B cell (primary cell): ENCODE results near the gene OLFM3. TPM values are rescaled to one million over a fixed set of nuclear protein-coding genes. Genes with fewer than 3 reads are reported as not detected.

Experiments used
- ATAC-seq: fragments of 200-7000 bp; cut with Tn5 transposase; one replicate; pipeline ENCODE4 v1.10.0; 2021; ENCODE audit warnings: low read depth, mild to moderate bottlenecking, moderate number of reproducible peaks, moderate library complexity
- CTCF ChIA-PET: fragments of 350-600 bp; sonication (Branson Sonifier 250); formaldehyde crosslinking; loops from one replicate; lab custom pipeline; 2021; ENCODE audit warnings: antibody characterized with exemption, inconsistent platforms; lab: Charles Lee
- POLR2A ChIA-PET: fragments of 350-600 bp; sonication (Branson Sonifier 250); formaldehyde crosslinking; loops from one replicate; lab custom pipeline; 2021; ENCODE audit warnings: antibody characterized with exemption; lab: Charles Lee
- DNase-seq: peaks from one replicate; pipeline ENCODE4 v3.0.0; 2013
- H2AFZ ChIP-seq: 2 replicates; pipeline ENCODE4 v1.6.1; 2012; ENCODE audit warnings: mild to moderate bottlenecking, low read depth, low read length; ENCODE audit not compliant: insufficient read depth, poor library complexity, severe bottlenecking
- H3K27ac ChIP-seq, 2 donors: 1 replicate in 1 of 2; 2 replicates in 1 of 2; pipeline ENCODE4 v1.5.1; 2012 to 2013; ENCODE audit warnings: low read length in 2 of 2, mild to moderate bottlenecking in 2 of 2, moderate library complexity in 1 of 2
- H3K27me3 ChIP-seq, 4 experiments: fragments of 200-600 bp in 1 of 4; sonication (generic) in 1 of 4; replicated peaks in 1 of 4; 1 replicate in 2 of 4; 2 replicates in 2 of 4; pipeline versions ENCODE4 v1.6.1 to v1.7.0; 2013 to 2016; ENCODE audit warnings: low read length in 3 of 4, mild to moderate bottlenecking in 2 of 4, mixed read lengths in 1 of 4, moderate library complexity in 1 of 4; ENCODE audit not compliant: insufficient read depth in 4 of 4, control insufficient read depth in 3 of 4; ENCODE audit errors: control extremely low read depth in 1 of 4
- H3K36me3 ChIP-seq, 2 experiments: replicated peaks in 1 of 2; 1 replicate in 1 of 2; 2 replicates in 1 of 2; pipeline versions ENCODE4 v1.6.1 to v1.7.1; 2013; ENCODE audit warnings: low read length in 1 of 2; ENCODE audit not compliant: insufficient read depth in 2 of 2, control insufficient read depth in 1 of 2; ENCODE audit errors: control extremely low read depth in 1 of 2, extremely low read depth in 1 of 2
- H3K4me1 ChIP-seq, 2 donors: fragments of 200-600 bp in 1 of 2; sonication (generic) in 1 of 2; 1 replicate in 1 of 2; 2 replicates in 1 of 2; pipeline versions ENCODE4 v1.5.1 to v1.6.1; 2013 to 2017; ENCODE audit warnings: low read length in 2 of 2; ENCODE audit not compliant: control insufficient read depth in 2 of 2, insufficient read depth in 2 of 2
- H3K4me2 ChIP-seq: replicated peaks from 2 replicates; pipeline ENCODE3; 2012; ENCODE audit warnings: mild to moderate bottlenecking, low read depth, low read length; ENCODE audit not compliant: poor library complexity, severe bottlenecking
- H3K4me3 ChIP-seq, 5 experiments: fragments of 200-600 bp in 1 of 5; sonication (generic) in 1 of 5; 1 replicate in 3 of 5; 2 replicates in 2 of 5; pipeline versions ENCODE4 v1.5.1 to v1.7.0; 2011 to 2016; ENCODE audit warnings: low read length in 4 of 5, mild to moderate bottlenecking in 4 of 5, low read depth in 2 of 5, control low read depth in 1 of 5, moderate library complexity in 1 of 5; ENCODE audit not compliant: insufficient read depth in 1 of 5; ENCODE audit errors: control extremely low read depth in 1 of 5, extremely low read depth in 1 of 5
- H3K79me2 ChIP-seq: fragments of 200-600 bp; sonication (generic); one replicate; pipeline ENCODE4 v1.6.0; 2016; ENCODE audit warnings: low read length; ENCODE audit not compliant: control insufficient read depth, insufficient read depth
- H3K9ac ChIP-seq: fragments of 200-600 bp; sonication (generic); 2 replicates; pipeline ENCODE4 v1.6.1; 2017; ENCODE audit warnings: mild to moderate bottlenecking, low read length, moderate library complexity
- H3K9me3 ChIP-seq, 3 donors: one replicate each; pipeline versions ENCODE4 v1.6.1 to v1.7.1; 2013; ENCODE audit warnings: low read length in 2 of 3; ENCODE audit not compliant: control insufficient read depth in 2 of 3, insufficient read depth in 1 of 3; ENCODE audit errors: control extremely low read depth in 1 of 3
- H4K20me1 ChIP-seq: 2 replicates; pipeline ENCODE4 v1.6.0; 2012; ENCODE audit warnings: mild to moderate bottlenecking, low read length; ENCODE audit not compliant: insufficient read depth, control insufficient read depth, poor library complexity, severe bottlenecking
- H3K27ac Mint-ChIP-seq: one replicate; pipeline ENCODE4 v1.8.0; 2021; ENCODE audit warnings: mixed read lengths
- H3K27me3 Mint-ChIP-seq: one replicate; pipeline ENCODE4 v1.8.0; 2021; ENCODE audit warnings: mixed read lengths
- H3K4me1 Mint-ChIP-seq: one replicate; pipeline ENCODE4 v1.8.0; 2021; ENCODE audit warnings: mixed read lengths
- H3K4me3 Mint-ChIP-seq: one replicate; pipeline ENCODE4 v1.8.0; 2021; ENCODE audit warnings: mixed read lengths
- H3K9me3 Mint-ChIP-seq: one replicate; pipeline ENCODE4 v1.8.0; 2022; ENCODE audit warnings: mixed read lengths; ENCODE audit not compliant: insufficient read depth
- EZH2 ChIP-seq: IDR thresholded peaks from 2 replicates; pipeline ENCODE4 v1.6.1; 2012; ENCODE audit warnings: borderline replicate concordance, low read depth, mild to moderate bottlenecking, moderate library complexity, low read length; ENCODE audit not compliant: insufficient read depth, poor library complexity, severe bottlenecking
- WGBS: methylation state at CpG from one replicate; pipeline ENCODE4 v1.1.5; 2013; ENCODE audit warnings: missing lambda C conversion rate; ENCODE audit not compliant: insufficient coverage; 5-methylcytosine and 5-hydroxymethylcytosine counted together
- intact Hi-C: fragments of 100-400 bp; cut with micrococcal nuclease; formaldehyde crosslinking; loops from one replicate; pipeline ENCODE4 v1.10.0; 2022
- polyA plus RNA-seq: library from polyadenylated mRNA; depleted of rRNA; stranded (reverse); fragments of >200 nt; gene quantifications from 2 replicates; pipeline ENCODE4 v1.2.3, GENCODE V29; 2012
- total RNA-seq, 2 donors: library from RNA; stranded (reverse); fragments of 120-200 nt in 1 of 2; gene quantifications; 1 replicate in 1 of 2; 2 replicates in 1 of 2; pipeline versions ENCODE4 v1.2.3 to v1.2.4, GENCODE V29; 2013 to 2022
- TF ChIP-seq, protein P1 (sequence below): fragments of 200-600 bp; IDR thresholded peaks from one replicate; pipeline ENCODE4 v1.8.0; 2022; ENCODE audit warnings: antibody characterized with exemption, mild to moderate bottlenecking

Gene OLFM3
- total and polyA plus RNA-seq, 2 donors (not counting 1 experiment from before 2014, with no cell fraction given), result not detected

DNA sequence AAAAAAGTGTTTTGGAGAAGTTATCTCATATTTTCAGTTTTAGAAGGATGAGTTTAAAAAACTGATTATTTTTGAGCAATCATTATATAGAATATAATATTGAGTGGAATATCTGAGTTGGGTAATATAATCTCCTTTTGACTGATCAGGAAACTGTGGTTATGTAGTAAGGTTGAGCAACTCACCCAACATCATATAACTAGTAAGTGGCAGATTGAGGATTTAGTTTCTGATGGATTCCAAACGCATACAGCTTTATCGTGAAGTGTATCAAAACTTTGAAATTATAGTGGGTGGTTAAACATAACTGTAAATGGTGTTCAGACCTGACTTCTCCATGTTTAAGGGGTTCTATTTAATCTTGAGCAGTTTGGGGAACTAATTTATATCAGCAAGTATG, 98.6 kb downstream of the OLFM3 start:
- H3K4me3 ChIP-seq, result no peak overlapping the region
- DNase-seq, result no peak
- no peaks in the 10 kb centered on the region for H3K9me3 ChIP-seq
- no peaks in the 10 kb centered on the region for H3K4me1 ChIP-seq
- WGBS, result no CpG with 5 or more reads among the region's 2 CpGs
- no peak for TF ChIP-seq EZH2
- TF ChIP-seq, protein P1, sequence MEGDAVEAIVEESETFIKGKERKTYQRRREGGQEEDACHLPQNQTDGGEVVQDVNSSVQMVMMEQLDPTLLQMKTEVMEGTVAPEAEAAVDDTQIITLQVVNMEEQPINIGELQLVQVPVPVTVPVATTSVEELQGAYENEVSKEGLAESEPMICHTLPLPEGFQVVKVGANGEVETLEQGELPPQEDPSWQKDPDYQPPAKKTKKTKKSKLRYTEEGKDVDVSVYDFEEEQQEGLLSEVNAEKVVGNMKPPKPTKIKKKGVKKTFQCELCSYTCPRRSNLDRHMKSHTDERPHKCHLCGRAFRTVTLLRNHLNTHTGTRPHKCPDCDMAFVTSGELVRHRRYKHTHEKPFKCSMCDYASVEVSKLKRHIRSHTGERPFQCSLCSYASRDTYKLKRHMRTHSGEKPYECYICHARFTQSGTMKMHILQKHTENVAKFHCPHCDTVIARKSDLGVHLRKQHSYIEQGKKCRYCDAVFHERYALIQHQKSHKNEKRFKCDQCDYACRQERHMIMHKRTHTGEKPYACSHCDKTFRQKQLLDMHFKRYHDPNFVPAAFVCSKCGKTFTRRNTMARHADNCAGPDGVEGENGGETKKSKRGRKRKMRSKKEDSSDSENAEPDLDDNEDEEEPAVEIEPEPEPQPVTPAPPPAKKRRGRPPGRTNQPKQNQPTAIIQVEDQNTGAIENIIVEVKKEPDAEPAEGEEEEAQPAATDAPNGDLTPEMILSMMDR, result no peak
- H4K20me1 ChIP-seq, result no peaks in the 10 kb centered on the region
- H3K4me2 ChIP-seq, result no peak overlapping the region
- ATAC-seq, result no peak
- H3K27ac ChIP-seq, result no peak overlapping the region
- no peaks in the 10 kb centered on the region for H3K4me1 Mint-ChIP-seq
- no peaks in the 10 kb centered on the region for H3K27me3 ChIP-seq
- POLR2A ChIA-PET, result no interaction called here
- no peaks in the 10 kb centered on the region for H3K27me3 Mint-ChIP-seq
- no peaks in the 10 kb centered on the region for H3K79me2 ChIP-seq
- H3K27ac Mint-ChIP-seq, result no peak overlapping the region
- no peak overlapping the region for H3K9ac ChIP-seq
- CTCF ChIA-PET, result no interaction called here
- no peak overlapping the region for H2AFZ ChIP-seq
- no peak overlapping the region for H3K4me3 Mint-ChIP-seq
- intact Hi-C loops, result no loop called here
- peaks cover under 1% of the 10 kb centered on the region for H3K9me3 Mint-ChIP-seq
- no peaks in the 10 kb centered on the region for H3K36me3 ChIP-seq

DNA sequence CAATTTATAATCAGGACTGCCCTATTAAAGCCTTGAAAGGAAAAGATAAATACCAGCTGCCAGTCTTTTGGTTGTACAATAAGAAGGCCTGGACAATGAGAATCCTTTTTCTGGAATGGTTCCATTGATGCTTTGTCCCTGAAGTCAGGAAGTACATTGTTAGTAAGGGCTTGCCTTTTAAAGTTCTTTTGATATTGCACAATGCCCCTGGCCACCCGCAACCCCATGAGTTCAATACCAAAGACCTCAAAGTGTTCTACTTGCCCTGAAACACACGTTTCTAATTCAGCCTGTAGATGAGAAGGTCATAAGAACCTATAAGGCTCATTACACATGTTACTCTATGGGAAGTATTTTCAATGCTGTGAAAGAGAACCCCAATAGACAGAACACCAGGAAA, 112.1 kb downstream of the OLFM3 start:
- Mint-ChIP-seq H3K9me3 (no peaks in the 10 kb centered on the region), H3K4me1 (no peaks in the 10 kb centered on the region), H3K27me3 (peaks cover 3% of the 10 kb centered on the region), H3K4me3 (no peak overlapping the region), H3K27ac (no peak overlapping the region)
- no CpG with 5 or more reads among the region's 2 CpGs for WGBS
- no peak overlapping the region for H3K9ac ChIP-seq
- no peak overlapping the region for H3K4me2 ChIP-seq
- DNase-seq (no peak), ATAC-seq (no peak)
- no peak for TF ChIP-seq EZH2
- TF ChIP-seq, protein P1, result no peak
- no peaks in the 10 kb centered on the region for H3K79me2 ChIP-seq
- H3K36me3 ChIP-seq, result no peaks in the 10 kb centered on the region
- H3K4me3 ChIP-seq, result no peak overlapping the region
- H3K27me3 ChIP-seq, result no peaks in the 10 kb centered on the region
- ChIA-PET POLR2A (no interaction called here), CTCF (no interaction called here)
- H2AFZ ChIP-seq, result no peak overlapping the region
- no peaks in the 10 kb centered on the region for H3K4me1 ChIP-seq
- intact Hi-C loops, result no loop called here
- H4K20me1 ChIP-seq, result no peaks in the 10 kb centered on the region
- H3K27ac ChIP-seq, result no peak overlapping the region
- no peaks in the 10 kb centered on the region for H3K9me3 ChIP-seq
